Measurements from ENCODE around the gene ZNF230. TPM values are rescaled to one million over a fixed set of nuclear protein-coding genes. Genes with fewer than 3 reads are reported as not detected.

The ZNF230 gene
- polyA plus RNA-seq, 1 of the 3 experiments (the other 2 are of a cell fraction): 1.8 TPM

GRCh38 chr19:43976732-43977131, 26.0 kb upstream of the ZNF230 start:
- H3K27ac ChIP-seq (ENCODE audit: low read depth in 2 of 2, low read length in 1 of 2): no peak overlapping the region

More at GRCh38 chr19:43976732-43977131, 26.0 kb upstream of the ZNF230 start:
- no peaks in the 10 kb centered on the region for H3F3A ChIP-seq (replicated peaks; ENCODE audit: insufficient read depth)
- H4K20me1 ChIP-seq (ENCODE audit: insufficient read depth): no peaks in the 10 kb centered on the region
- no peaks in the 10 kb centered on the region for H3K27me3 ChIP-seq (ENCODE audit: insufficient read depth)
- H3K9me2 ChIP-seq: no peaks in the 10 kb centered on the region
- WGBS (ENCODE audit: low lambda C conversion rate): 42% methylated on average over 1 of the region's 1 CpG
- no peaks in the 10 kb centered on the region for H3K4me1 ChIP-seq (ENCODE audit: control insufficient read depth in 1 of 2, insufficient read depth in 2 of 2, low read depth in 1 of 2, low read length in 1 of 2)
- H3K36me3 ChIP-seq (replicated peaks in 1 of 2; ENCODE audit: control insufficient read depth in 1 of 2, insufficient read depth in 2 of 2, low read length in 1 of 2): peaks cover 0 to 7% of the 10 kb centered on the region in 2 experiments
- DNase-seq: no peak
- H3K4me2 ChIP-seq: no peak overlapping the region
- CTCF ChIA-PET: no interaction called here
- POLR2A ChIA-PET: no interaction called here
- H3K4me3 ChIP-seq (ENCODE audit: low read depth in 2 of 2, low read length in 1 of 2): no peak overlapping the region
- no peaks in the 10 kb centered on the region for H3K79me2 ChIP-seq (ENCODE audit: insufficient read depth)
- TF ChIP-seq YY1 (IDR thresholded peaks at IDR 0.05; ENCODE audit: low read depth) (no peak), CHD2 (IDR thresholded peaks at IDR 0.05; ENCODE audit: low read length, partially characterized antibody) (no peak), CTCF (IDR thresholded peaks at IDR 0.05) (no peak), TAF1 (IDR thresholded peaks at IDR 0.05; ENCODE audit: borderline replicate concordance, low read depth, low read length) (no peak), FOXJ3 (CRISPR knock-in tag; IDR thresholded peaks at IDR 0.05) (no peak), RXRA (IDR thresholded peaks at IDR 0.05; ENCODE audit: borderline replicate concordance, low read depth) (no peak), REST (IDR thresholded peaks at IDR 0.05; ENCODE audit: low read depth, low read length) (no peak), NFIC (IDR thresholded peaks at IDR 0.05; ENCODE audit: borderline replicate concordance) (no peak), IRF3 (IDR thresholded peaks at IDR 0.05; ENCODE audit: low read depth, low read length) (no peak), RFX5 (IDR thresholded peaks at IDR 0.05; ENCODE audit: low read length) (no peak), EP300 (IDR thresholded peaks at IDR 0.05; ENCODE audit: borderline replicate concordance in 1 of 2, low read depth in 1 of 2, low read length in 1 of 2) (no peak), GATA2 (CRISPR knock-in tag; IDR thresholded peaks at IDR 0.05) (no peak), POLR2AphosphoS5 (IDR thresholded peaks at IDR 0.05; ENCODE audit: low read depth, low read length) (no peak), ZBTB33 (IDR thresholded peaks at IDR 0.05; ENCODE audit: borderline replicate concordance, low read depth) (no peak), FOSL2 (IDR thresholded peaks at IDR 0.05; ENCODE audit: borderline replicate concordance, low read depth) (no peak)
- TF ChIP-seq, protein P1, sequence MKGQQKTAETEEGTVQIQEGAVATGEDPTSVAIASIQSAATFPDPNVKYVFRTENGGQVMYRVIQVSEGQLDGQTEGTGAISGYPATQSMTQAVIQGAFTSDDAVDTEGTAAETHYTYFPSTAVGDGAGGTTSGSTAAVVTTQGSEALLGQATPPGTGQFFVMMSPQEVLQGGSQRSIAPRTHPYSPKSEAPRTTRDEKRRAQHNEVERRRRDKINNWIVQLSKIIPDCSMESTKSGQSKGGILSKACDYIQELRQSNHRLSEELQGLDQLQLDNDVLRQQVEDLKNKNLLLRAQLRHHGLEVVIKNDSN (IDR thresholded peaks at IDR 0.05; ENCODE audit: borderline replicate concordance, low read depth): no peak
- H3K9ac ChIP-seq: no peak overlapping the region
- peaks cover 30% of the 10 kb centered on the region for H3K9me3 ChIP-seq
- no peak overlapping the region for H2AFZ ChIP-seq (ENCODE audit: low read depth)
